ENCODE measurements around the gene CHST1.

DNA sequence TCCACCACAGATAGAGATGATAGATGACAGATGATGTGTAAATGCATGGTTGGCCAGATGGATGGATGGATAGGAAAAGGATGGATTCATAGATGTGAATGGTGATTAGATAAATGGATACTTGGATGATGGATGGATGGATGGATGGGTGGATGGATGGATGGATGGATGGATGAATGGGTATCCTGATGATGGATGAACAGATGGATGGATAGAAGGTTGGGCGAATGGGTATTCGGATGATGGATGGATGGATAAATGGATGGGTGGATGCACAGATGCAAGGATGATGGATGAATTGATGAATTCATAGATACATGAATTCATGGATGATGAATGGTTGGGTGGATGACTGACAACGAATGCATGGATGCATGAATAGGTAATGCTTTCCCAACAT is 56.1 kb downstream of the CHST1 start:
- TF ChIP-seq POLR2AphosphoS5 (IDR thresholded peaks at IDR 0.05; ENCODE audit: low read depth) (no peak), REST (IDR thresholded peaks at IDR 0.05; ENCODE audit: unreplicated experiment) (no peak), CREB1 (CRISPR knock-in tag; IDR thresholded peaks at IDR 0.05; ENCODE audit: low read depth) (no peak), ZNF331 (CRISPR knock-in tag; IDR thresholded peaks at IDR 0.05; ENCODE audit: low read depth) (no peak), EZH2 (IDR thresholded peaks at IDR 0.05; ENCODE audit: low read depth, unreplicated experiment) (no peak), EZH2phosphoT487 (IDR thresholded peaks at IDR 0.05; ENCODE audit: unreplicated experiment) (no peak), ZNF114 (CRISPR knock-in tag; IDR thresholded peaks at IDR 0.05) (no peak), JUNB (IDR thresholded peaks at IDR 0.05; ENCODE audit: unreplicated experiment) (no peak)
- TF ChIP-seq, protein P1, sequence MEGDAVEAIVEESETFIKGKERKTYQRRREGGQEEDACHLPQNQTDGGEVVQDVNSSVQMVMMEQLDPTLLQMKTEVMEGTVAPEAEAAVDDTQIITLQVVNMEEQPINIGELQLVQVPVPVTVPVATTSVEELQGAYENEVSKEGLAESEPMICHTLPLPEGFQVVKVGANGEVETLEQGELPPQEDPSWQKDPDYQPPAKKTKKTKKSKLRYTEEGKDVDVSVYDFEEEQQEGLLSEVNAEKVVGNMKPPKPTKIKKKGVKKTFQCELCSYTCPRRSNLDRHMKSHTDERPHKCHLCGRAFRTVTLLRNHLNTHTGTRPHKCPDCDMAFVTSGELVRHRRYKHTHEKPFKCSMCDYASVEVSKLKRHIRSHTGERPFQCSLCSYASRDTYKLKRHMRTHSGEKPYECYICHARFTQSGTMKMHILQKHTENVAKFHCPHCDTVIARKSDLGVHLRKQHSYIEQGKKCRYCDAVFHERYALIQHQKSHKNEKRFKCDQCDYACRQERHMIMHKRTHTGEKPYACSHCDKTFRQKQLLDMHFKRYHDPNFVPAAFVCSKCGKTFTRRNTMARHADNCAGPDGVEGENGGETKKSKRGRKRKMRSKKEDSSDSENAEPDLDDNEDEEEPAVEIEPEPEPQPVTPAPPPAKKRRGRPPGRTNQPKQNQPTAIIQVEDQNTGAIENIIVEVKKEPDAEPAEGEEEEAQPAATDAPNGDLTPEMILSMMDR (conservative IDR thresholded peaks at IDR 0.05; ENCODE audit: low read depth in 2 of 2), result no peak

Data from GM23338 (cell line).